NCI-H524 treated with DMSO at 0.1 percent for 48 hours (cell line): ENCODE data around the gene TRIM43.
"Not testable (repeated sequence)": the region's sequence is repeated elsewhere in the genome, so short reads cannot be mapped to it uniquely, and the experiment has no call there.

Source experiments
- DNase-seq: peaks from one replicate; lab custom pipeline; 2025; lab: John Stamatoyannopoulos, UW

Gene TRIM43

GRCh38 chr2:95641787-95642186 is 50.0 kb downstream of the TRIM43 start:
- DNase-seq: not testable (repeated sequence)

- DNase-seq: not testable (repeated sequence)
Observed at GRCh38 chr2:95642360-95642759, 50.6 kb downstream of the TRIM43 start.

- not testable (repeated sequence) for DNase-seq
Observed at GRCh38 chr2:95642951-95643350, 51.1 kb downstream of the TRIM43 start.

GRCh38 chr2:95645312-95645711 is 53.5 kb downstream of the TRIM43 start:
- DNase-seq: not testable (repeated sequence)

- DNase-seq: not testable (repeated sequence)
Observed at GRCh38 chr2:95646274-95646994, 54.6 kb downstream of the TRIM43 start.

GRCh38 chr2:95648894-95649544 is 57.2 kb downstream of the TRIM43 start:
- not testable (repeated sequence) for DNase-seq
